NCI-H774 (cell line): ENCODE data around the gene OTOG.
"Not testable (repeated sequence)": the region's sequence is repeated elsewhere in the genome, so short reads cannot be mapped to it uniquely, and the experiment has no call there.

Experiments used
- DNase-seq: peaks from one replicate; lab custom pipeline; 2025; lab: John Stamatoyannopoulos, UW

OTOG gene

DNA sequence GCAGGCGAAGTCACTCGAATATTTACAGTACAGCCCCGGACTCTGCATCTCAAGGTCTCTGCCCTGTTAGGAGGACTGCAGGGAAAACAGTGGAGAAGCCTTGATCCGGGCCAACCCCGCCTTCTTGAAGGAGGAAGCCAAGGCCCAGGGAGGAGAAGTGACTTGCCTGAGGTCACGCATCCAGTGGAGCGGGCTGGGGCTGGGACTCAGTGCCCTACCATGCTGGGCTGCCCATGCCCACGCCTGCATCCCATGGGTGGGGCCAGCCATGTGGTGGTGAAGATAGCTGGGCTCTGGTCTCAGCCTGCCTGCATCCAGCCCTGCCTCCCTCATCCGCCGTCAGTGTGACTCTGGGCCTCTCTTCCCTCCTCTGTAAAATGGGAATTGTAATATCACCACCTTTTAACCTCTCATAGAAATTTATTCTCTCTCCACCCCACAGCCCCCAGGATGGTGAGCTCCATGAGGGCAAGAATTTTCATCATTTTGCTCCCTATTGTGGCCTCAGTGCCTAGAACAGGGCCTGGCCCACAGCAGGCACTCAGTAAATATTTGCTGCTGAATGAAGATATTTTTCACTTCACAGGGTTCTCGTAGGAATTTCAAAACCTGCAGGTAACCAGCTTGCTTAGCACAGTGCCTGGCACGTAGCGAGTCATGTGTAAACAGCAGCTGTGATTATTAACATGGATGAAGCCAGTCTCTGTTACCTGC, 57.3 kb downstream of the OTOG start:
- no peak for DNase-seq

DNA sequence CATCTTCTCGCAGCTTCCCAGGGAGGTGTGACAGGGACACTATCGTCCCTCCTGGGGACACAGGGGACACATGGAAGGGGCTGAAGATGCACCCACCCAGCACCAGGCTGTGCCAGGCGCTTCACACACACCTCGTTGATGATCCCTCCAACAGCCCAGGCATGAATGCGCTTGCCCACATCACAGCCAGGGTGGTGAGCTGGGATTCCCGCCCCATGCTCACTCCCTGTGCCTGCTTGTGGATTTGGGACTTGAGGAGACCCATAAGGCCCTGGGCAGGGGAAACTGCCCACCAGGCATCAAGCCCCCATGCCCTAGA, 57.8 kb downstream of the OTOG start:
- no peak for DNase-seq

DNA sequence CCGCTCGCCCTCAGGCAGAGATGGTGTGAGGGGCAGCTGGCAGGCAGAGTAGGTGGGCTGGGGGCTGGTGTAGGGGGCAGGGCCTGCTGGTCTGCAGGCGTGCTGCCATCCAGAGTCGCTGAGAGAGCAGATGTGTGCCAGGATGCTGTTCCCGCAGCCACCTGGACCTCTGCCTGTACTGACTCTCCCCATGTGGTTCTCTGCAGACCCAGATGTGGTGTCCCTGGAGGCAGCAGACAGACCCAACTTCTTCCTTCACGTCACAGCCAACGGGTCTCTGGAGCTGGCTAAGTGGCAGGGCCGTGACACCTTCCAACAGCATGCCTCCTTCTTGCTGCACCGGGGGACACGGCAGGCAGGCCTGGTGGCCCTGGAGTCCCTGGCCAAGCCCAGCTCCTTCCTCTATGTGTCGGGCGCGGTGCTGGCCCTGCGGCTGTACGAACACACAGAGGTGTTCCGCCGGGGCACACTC, 58.6 kb downstream of the OTOG start:
- DNase-seq: no peak

DNA sequence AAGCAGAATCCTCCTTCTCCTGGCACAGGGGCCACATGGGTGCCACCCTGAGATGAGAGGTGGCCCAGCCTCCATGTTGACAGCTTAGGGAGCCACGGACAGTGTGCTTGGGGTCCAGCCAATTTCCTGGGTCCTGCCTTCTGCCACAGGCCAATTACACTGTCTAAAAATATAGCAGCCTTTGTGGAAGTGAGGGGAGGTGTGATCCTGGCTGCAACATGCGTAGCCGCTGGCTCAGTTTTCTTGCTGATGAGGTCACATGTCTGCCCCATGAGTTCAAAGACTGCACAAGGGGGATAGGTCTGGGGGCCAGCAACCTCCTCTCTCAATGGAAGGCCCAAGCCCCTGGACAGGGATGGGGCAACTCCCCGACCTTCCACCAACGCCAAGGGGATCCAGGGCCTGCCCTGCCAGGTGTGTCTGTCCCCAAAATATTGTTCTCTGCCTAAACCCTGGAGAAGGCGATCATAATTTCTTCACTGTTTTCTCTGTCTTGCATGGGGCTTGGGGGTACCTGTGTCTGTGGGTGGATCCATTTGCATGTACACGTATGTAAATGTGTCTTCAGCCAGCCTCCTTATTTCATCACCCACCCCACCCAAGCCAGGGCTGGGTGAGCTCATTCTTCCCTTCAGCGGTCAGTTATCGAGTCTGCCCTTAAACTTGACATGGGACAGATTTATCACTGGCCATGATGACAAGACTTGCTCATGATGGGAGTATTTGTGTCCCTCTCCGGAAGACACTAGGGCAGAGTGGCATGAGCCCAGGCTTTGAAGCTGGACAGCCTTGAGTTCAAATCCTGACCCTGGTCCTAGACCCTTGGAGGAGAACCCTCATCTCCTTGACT, 59.4 kb downstream of the OTOG start:
- no peak for DNase-seq

DNA sequence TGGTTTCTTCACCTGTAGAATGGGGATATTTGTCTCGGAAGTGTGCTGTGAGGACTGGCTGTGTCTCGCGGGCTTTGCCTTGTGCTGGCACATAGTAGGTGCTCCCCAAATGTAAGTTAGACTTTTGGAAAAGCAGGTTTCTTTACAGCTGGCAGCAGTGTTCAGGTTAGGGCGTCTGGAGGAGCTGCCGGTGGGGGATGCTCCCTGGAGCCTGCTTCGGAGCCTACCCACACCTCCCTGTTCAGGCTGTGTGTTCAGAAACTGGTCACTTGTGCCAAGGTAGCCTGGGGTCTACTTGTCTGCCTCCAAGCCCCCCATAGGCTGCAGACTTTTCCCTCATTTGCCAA, 60.0 kb downstream of the OTOG start:
- DNase-seq: no peak

DNA sequence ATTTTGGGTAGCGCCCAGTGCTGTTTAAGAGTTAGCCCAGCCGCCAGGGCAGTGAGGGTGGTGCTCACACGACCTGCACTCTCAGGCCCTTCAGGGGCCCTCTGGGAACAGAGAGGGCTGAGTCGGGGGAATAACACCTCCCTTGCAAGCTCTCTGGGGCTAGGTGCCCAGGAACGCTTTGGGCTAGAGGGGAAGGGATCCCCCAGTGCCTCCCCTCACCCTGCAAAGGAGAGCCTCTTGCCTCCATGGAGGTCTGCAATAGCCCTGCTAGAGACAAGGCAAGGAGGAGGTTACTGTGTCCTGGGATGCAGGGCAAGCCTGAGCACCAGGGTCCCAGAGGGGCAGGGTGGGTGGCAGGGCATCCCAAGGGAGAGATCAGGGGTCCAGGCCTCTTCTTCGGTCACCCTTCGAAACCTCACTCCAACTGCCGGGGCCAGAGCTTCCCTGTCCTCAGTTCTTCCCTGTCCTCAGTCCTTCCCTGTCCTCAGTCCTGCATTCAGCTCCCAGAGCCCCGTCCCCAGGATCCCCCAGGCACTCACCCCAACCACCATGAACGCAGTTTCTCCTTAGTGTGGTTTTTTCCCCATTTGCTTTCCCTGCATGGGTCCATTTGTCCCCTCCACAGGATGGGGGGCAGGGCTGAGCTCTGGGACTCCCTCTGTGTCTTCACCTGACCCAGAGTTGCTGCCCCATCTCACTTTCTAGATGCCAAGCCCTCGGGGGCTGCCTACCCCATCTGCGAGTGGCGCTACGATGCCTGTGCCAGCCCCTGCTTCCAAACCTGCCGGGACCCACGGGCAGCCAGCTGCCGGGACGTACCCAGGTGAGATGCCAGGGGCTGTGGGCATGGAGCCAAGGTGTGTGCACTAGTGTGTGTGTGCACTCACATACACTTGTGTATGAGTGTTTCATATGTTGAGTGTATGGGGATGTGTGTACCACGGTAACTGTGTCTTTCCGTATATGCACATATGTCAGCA, 60.8 kb downstream of the OTOG start:
- no peak for DNase-seq

DNA sequence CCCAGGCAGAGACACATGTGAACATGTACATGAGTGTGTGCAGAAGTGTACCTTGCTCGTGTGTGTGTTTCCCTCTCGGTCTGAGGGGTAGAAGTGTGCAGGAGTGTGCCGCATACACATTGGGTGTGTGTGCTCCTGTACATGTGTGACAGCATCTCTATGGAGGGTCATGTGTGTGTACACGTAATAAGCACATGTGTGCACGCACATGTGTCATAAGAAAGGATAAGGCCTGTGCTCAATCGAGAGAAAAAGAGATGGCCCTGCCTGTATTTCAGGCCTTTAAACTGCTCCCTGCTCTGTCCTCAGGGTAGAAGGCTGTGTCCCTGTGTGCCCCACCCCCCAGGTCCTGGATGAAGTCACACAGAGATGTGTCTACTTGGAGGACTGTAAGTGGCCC, 61.8 kb downstream of the OTOG start:
- DNase-seq: no peak

DNA sequence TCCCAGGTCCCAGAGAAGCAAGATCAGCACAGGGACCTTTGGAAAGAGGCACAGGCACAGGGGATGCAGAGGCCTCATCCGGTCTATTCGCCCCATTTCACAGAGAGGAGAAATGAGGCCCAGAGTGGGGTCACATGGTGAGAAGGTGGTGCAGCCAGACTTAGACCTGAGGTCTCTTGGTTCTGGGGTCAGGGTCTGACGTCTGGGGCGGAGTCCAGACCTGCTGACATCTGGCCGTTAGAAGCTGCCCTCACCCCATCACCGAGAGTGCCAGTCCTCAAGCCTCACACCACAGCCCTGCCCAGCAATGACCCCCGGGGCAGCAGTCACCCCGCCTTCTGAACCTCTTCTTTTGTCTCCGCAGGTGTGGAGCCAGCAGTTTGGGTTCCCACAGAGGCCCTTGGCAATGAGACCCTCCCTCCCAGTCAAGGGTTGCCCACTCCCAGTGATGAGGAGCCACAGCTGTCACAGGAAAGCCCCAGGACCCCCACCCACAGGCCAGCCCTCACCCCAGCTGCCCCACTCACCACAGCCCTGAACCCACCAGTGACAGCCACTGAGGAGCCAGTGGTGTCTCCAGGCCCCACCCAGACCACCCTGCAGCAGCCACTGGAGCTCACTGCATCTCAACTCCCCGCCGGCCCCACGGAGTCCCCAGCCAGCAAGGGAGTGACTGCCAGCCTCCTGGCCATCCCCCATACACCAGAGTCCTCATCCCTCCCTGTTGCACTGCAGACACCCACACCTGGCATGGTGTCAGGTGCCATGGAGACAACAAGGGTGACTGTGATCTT, 62.4 kb downstream of the OTOG start:
- DNase-seq: no peak

DNA sequence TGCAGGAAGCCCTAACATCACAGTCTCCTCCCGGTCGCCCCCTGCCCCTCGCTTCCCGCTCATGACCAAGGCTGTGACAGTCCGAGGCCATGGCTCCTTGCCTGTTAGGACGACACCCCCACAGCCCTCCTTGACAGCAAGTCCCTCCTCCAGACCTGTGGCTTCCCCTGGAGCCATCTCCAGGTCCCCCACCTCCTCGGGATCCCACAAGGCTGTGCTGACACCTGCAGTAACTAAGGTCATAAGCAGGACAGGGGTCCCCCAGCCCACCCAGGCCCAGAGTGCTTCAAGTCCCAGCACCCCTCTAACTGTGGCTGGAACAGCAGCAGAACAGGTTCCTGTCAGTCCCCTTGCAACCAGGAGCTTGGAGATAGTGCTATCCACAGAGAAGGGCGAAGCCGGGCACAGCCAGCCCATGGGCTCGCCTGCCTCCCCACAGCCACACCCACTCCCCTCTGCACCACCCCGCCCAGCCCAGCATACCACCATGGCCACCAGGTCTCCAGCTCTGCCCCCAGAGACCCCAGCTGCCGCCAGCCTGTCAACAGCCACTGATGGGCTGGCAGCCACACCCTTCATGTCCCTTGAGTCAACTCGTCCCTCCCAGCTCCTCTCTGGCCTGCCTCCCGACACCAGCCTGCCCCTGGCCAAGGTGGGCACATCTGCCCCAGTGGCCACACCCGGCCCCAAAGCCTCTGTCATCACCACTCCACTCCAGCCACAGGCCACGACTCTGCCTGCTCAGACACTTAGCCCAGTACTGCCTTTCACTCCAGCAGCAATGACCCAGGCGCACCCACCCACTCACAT, 63.2 kb downstream of the OTOG start:
- DNase-seq: no peak

DNA sequence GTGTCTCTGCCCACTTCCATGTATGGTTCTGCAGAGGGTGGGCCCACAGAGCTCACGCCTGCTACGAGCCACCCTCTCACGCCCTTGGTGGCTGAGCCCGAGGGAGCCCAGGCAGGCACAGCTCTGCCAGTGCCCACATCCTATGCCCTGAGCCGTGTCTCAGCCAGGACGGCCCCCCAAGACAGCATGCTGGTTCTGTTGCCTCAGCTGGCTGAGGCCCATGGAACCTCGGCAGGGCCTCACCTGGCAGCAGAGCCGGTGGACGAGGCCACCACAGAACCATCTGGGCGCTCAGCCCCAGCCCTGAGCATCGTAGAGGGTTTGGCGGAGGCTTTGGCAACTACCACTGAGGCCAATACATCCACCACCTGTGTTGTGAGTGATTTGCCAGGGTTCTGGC, 64.0 kb downstream of the OTOG start:
- DNase-seq: no peak

DNA sequence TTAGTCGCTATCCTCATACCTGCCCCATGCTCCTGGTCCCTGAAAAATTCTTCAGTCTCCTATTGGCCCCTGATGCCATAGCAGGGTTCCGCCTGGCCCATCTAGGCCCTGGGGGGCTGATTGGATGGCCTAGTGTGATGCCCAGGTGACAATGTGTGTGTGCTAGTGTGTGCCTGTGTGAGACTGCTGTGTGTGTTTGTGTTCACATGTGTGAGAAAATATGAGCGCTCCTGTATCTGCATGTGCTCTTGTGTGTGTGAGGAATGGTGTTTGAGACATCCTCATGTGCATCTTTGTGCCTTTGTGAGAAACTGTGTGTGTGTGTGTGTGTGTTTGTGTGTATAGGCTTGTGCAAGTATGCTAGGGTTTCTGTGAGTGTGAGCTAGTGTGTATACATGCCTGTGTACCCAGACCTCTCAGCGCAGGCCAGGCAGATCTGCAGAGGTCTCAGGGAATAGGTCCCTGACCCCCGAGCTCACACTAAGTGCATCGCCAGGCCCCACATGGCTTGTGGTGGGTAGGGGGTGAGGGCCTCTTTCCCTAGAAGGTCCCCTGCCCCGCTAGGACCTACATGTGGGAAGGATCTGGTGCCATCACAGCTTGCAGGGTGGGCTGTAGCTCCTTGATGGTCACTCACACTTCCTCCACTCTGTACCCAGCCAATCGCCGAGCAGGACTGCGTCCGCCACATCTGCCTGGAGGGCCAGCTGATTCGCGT, 64.6 kb downstream of the OTOG start:
- no peak for DNase-seq

DNA sequence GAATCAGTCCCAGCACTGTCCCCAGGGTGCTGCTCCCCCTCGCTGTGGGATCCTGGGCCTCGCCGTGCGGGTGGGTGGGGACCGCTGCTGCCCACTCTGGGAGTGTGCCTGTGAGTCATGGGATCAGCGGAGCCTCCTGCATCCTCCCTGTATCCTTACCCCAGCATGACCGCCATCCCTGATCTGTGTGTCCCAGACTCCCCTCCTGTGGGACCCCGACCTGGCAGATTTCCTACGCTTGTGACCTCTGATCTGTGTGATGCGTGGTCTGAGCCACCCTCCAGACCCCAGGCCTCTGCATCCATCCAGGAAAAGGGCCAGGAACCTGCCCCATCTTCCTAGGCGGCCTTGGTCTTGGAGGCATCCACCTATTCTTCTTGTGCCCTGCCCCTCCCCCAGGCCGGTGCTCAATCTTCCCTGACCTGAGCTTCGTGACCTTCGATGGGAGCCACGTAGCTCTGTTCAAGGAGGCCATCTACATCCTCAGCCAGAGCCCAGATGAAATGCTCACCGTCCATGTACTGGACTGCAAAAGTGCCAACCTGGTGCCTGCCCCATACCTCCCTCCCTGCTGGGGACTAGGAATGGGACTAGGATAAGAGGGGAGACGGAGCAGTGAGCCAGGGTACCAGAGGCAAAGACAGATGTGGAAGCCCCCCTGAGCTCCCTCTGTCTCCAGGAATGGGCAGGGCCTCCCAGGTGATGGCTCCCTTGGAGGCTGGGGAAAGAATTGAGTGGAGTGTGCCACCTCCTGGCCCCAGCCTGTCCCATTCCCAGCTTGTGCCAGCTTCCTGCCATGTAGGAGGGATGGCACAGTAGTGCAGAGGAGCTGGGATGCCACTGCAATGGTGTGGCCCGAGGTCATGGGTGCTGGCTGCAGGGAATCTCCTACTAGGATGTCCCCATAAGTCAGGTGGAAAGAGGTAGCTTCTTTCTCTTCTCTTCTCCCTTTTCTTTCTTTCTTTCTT, 65.4 kb downstream of the OTOG start:
- no peak for DNase-seq

DNA sequence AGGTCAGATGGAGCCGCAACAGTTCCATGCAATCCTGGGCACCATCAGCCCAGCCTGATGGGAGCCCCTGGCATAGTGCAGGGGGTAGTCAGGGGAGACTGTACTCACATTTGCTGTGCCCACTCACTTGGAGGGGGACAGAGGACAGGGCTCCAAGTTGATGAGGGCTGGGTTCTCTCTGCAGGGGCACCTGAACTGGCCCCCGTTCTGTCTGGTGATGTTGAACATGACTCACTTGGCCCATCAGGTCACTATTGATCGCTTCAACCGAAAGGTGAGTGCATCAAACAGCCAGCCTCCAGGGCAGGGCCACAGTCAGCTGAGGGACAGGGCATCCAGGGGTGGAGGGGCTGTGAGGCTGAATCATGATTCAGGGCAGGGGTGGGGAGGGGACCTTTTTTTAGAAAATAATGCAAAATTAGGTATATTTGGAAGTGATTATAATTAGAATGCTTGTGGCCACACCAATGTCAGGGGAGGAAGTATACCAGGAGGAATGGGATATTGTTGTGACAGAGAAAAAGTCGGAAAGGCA, 66.4 kb downstream of the OTOG start:
- DNase-seq: no peak

DNA sequence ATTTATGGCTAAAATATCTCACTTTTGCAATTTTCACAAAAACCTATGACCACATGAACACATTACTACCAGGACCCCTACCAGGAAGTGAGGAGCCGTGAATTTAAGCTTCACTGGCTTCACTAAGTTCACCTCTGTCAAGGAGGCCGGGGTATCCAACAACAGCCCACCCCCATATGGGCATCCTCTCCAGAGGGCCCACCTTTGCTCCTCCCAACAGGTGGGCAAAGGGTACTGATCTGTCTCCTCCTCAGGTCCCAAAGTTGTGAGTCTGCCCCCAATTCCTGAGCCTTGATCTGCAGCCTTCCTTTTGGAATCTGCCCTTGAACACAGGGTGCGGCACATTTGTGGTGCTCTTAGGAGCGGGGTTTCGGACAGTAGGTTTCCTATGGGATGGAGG, 66.9 kb downstream of the OTOG start:
- no peak for DNase-seq

DNA sequence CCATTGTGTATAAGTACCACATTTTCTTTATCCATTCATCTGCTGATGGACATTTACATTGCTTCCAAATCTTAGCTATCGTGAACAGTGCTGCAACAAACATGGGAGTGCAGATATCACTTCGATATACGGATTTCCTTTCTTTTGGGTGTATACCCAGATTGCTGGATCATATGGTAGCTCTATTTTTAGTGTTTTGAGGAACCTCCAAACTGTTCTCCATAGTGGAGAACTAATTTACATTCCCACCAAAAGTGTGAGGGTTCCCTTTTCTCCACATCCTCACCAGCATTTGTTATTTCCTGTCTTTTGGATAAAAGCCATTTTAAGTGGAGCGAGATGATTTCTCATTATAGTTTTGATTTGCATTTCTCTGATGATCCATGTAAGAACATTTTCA, 75.7 kb downstream of the OTOG start:
- not testable (repeated sequence) for DNase-seq

DNA sequence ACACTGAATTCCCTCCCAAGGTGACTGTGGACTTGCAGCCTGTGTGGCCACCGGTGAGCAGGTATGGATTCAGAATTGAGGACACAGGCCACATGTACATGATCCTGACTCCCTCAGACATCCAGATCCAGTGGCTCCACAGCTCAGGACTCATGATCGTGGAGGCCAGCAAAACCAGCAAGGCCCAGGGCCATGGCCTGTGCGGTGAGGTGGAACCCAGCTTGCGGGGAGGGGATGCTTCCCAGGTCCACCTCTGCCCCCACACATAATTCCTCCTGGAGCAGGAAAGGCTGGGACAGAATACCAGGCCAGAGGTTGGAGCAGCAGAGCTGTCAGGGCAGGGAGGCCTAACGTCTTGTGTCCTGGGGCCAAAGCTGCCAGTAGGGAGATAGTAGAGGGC, 82.1 kb downstream of the OTOG start:
- no peak for DNase-seq

DNA sequence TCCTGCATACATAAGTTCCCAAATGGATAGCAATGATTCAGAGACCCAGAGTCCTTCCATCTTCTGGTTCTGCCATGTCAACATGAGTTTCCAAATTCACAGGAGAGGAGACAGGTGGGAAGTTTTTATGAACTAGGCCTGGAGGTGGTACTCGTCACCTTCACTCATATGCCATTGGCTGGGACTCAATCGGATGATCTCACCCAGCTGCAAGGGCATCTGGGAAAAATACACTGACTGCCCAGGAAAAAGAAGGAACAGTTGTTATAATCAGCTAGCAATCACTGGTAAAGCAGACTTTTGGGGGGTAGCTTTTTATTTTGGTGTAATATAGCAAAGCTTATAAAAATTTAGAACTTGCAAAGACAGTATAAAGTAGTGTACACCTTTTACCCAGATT, 83.9 kb downstream of the OTOG start:
- no peak for DNase-seq

DNA sequence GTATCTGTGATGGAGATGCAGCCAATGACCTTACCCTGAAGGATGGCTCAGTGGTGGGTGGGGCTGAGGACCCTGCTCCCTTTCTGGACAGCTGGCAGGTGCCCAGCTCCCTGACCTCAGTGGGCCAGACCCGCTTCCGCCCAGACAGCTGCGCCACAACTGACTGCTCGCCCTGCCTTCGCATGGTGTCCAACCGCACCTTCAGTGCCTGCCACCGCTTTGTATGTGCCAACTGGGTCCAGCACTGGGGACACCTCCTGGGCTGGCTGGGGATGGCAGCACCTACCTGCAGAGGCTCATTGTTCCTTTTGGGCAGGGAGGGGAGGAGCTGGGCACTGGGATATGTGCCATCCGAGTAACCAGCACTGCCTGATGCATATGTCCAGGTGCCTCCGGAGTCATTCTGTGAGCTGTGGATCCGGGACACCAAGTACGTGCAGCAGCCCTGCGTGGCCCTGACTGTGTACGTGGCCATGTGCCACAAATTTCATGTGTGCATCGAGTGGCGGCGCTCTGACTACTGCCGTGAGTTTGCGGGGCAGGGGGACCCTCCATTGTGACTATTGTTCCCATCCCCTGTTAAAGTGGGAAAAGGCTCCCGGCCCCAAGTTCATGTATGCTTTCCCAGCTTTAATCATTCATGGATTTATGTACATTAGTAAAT, 84.8 kb downstream of the OTOG start:
- DNase-seq: no peak
